ENCODE results near the gene TBX4. TPM values are rescaled to one million over a fixed set of nuclear protein-coding genes. Genes with fewer than 3 reads are reported as not detected.
"Not testable (repeated sequence)": the region's sequence is repeated elsewhere in the genome, so short reads cannot be mapped to it uniquely, and the experiment has no call there.

Gene TBX4
- total RNA-seq, 3 donors from 2014 or later = not detected

- Histone ChIP-seq H3K9me3 (no peaks in the 10 kb centered on the region), H3K4me3 (no peak overlapping the region), H3K4me1 (ENCODE audit: low read depth) (no peaks in the 10 kb centered on the region), H3K36me3 (ENCODE audit: low read depth) (no peaks in the 10 kb centered on the region)
- no peak for TF ChIP-seq CTCF (IDR thresholded peaks at IDR 0.05)
- DNase-seq (no peak), ATAC-seq (no peak)
- intact Hi-C loops (cut with DNase I, micrococcal nuclease) = no loop called here
Observed at GRCh38 chr17:61524319-61524718, 72.1 kb downstream of the TBX4 start.

GRCh38 chr17:61527441-61527840, 75.2 kb downstream of the TBX4 start:
- intact Hi-C loops (cut with DNase I, micrococcal nuclease); H3K36me3 ChIP-seq (ENCODE audit: low read depth); DNase-seq; H3K4me1 ChIP-seq (ENCODE audit: low read depth); H3K4me3 ChIP-seq; ATAC-seq; H3K9me3 ChIP-seq: not testable (repeated sequence)

- Histone ChIP-seq H3K4me1 (ENCODE audit: low read depth) (no peaks in the 10 kb centered on the region), H3K4me3 (no peak overlapping the region), H3K36me3 (ENCODE audit: low read depth) (no peaks in the 10 kb centered on the region), H3K9me3 (no peaks in the 10 kb centered on the region)
- DNase-seq (no peak), ATAC-seq (no peak)
- intact Hi-C loops (cut with DNase I, micrococcal nuclease) = no loop called here
- no peak for TF ChIP-seq CTCF (IDR thresholded peaks at IDR 0.05)
Observed at GRCh38 chr17:61528171-61528570, 75.9 kb downstream of the TBX4 start.

GRCh38 chr17:61531223-61531622, 79.0 kb downstream of the TBX4 start:
- no peak for ATAC-seq
- intact Hi-C loops (cut with DNase I, micrococcal nuclease) = no loop called here

GRCh38 chr17:61532826-61533225, 80.6 kb downstream of the TBX4 start:
- intact Hi-C loops (cut with DNase I, micrococcal nuclease) = no loop called here
- no peak for TF ChIP-seq CTCF (IDR thresholded peaks at IDR 0.05)
- no peak for ATAC-seq

More at GRCh38 chr17:61531223-61531622, 79.0 kb downstream of the TBX4 start:
- TF ChIP-seq CTCF (IDR thresholded peaks at IDR 0.05) = no peak
- H3K4me3 ChIP-seq = no peak overlapping the region
- no peaks in the 10 kb centered on the region for H3K4me1 ChIP-seq (ENCODE audit: low read depth)
- H3K36me3 ChIP-seq (ENCODE audit: low read depth) = no peaks in the 10 kb centered on the region
- DNase-seq = no peak
- H3K9me3 ChIP-seq = no peaks in the 10 kb centered on the region

GRCh38 chr17:61533797-61534196, 81.6 kb downstream of the TBX4 start:
- Histone ChIP-seq H3K9me3 (no peaks in the 10 kb centered on the region), H3K4me1 (ENCODE audit: low read depth) (no peaks in the 10 kb centered on the region), H3K4me3 (no peak overlapping the region), H3K36me3 (ENCODE audit: low read depth) (no peaks in the 10 kb centered on the region)
- intact Hi-C loops (cut with DNase I, micrococcal nuclease) = no loop called here
- no peak for ATAC-seq
- no peak for DNase-seq
- no peak for TF ChIP-seq CTCF (IDR thresholded peaks at IDR 0.05)

More at GRCh38 chr17:61532826-61533225, 80.6 kb downstream of the TBX4 start:
- DNase-seq = no peak
- Histone ChIP-seq H3K36me3 (ENCODE audit: low read depth) (no peaks in the 10 kb centered on the region), H3K4me1 (ENCODE audit: low read depth) (no peaks in the 10 kb centered on the region), H3K9me3 (no peaks in the 10 kb centered on the region), H3K4me3 (no peak overlapping the region)
